ENCODE data around the gene REN.

DNA sequence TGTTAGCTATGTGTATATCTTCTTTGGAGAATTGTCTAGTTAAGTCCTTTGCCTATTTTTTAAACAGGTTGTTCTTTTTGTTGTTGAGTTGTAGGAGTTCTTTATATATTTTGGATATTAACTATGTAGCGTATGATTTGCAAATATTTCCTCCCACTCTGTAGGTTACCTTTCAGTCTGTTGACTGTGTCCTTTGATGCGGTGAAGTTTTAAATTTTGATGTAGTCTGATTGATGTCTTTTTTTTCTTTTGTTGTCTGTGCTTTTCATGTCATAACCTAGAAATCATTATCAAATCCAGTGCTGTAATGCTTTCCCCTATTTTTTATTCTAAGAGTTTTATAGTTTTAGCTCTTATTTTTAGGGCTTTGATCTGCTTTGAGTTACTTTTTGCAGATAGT lies 38.8 kb upstream of the REN start:
- TF ChIP-seq EZH2 (IDR thresholded peaks at IDR 0.05) (no peak), POLR2AphosphoS5 (IDR thresholded peaks at IDR 0.05; ENCODE audit: borderline replicate concordance, low read depth, low read length) (no peak)
